Tibial nerve (tissue), 4 donors: ENCODE results near the gene UBE4A. TPM values are rescaled to one million over a fixed set of nuclear protein-coding genes. Genes with fewer than 3 reads are reported as not detected.
"Not testable (repeated sequence)": the region's sequence is repeated elsewhere in the genome, so short reads cannot be mapped to it uniquely, and the experiment has no call there.

Source experiments
- DNase-seq, 2 donors: peaks; one replicate each; pipeline ENCODE4 v3.0.0-alpha.2; 2019; ENCODE audit warnings: low spot score in 2 of 2
- H3K27ac ChIP-seq, 4 donors: fragments of 200-600 bp; sonication (generic) in 3 of 4; one replicate each; pipeline ENCODE4 v1.5.1; 2017 to 2019; ENCODE audit warnings: mild to moderate bottlenecking in 1 of 4
- H3K27me3 ChIP-seq, 2 donors: fragments of 200-600 bp; sonication (generic) in 1 of 2; one replicate each; pipeline versions ENCODE4 v1.5.1 to v1.6.0; 2017 to 2019
- H3K36me3 ChIP-seq, 3 donors: fragments of 200-600 bp; sonication (generic); one replicate each; pipeline ENCODE4 v1.5.1; 2018 to 2019
- H3K4me1 ChIP-seq, 4 donors: fragments of 200-600 bp; sonication (generic) in 3 of 4; one replicate each; pipeline ENCODE4 v1.5.1; 2017 to 2019
- H3K4me3 ChIP-seq, 4 donors: fragments of 200-600 bp; sonication (generic) in 3 of 4; one replicate each; pipeline ENCODE4 v1.5.1; 2017 to 2019; ENCODE audit warnings: mild to moderate bottlenecking in 1 of 4, moderate library complexity in 1 of 4
- H3K9me3 ChIP-seq, 4 donors: fragments of 200-600 bp; sonication (generic) in 3 of 4; one replicate each; pipeline ENCODE4 v1.5.1; 2017 to 2019
- EP300 ChIP-seq, 2 donors: sonication (generic); formaldehyde crosslinking; IDR thresholded peaks; one replicate each; pipeline ENCODE4 v1.6.1; 2017; ENCODE audit warnings: antibody characterized with exemption in 2 of 2, mild to moderate bottlenecking in 1 of 2
- POLR2A ChIP-seq, 2 donors: fragments of 450-650 bp; IDR thresholded peaks; one replicate each; pipeline ENCODE4 v1.6.1; 2017; ENCODE audit warnings: antibody characterized with exemption in 2 of 2, mild to moderate bottlenecking in 2 of 2, moderate library complexity in 2 of 2
- WGBS, 2 donors: methylation state at CpG; one replicate each; pipeline ENCODE4 v1.1.5; 2018; 5-methylcytosine and 5-hydroxymethylcytosine counted together
- total RNA-seq, 4 donors: library from RNA; depleted of rRNA; stranded (reverse); fragments of >200 nt; gene quantifications; one replicate each; pipeline ENCODE4 v1.1.0, GENCODE V29; 2016
- TF ChIP-seq, protein P1 (sequence below), 5 experiments: fragments of 200-600 bp in 3 of 5; fragments of 450-650 bp in 2 of 5; sonication (generic) in 3 of 5; IDR thresholded peaks; one replicate each; pipeline ENCODE4 v1.5.1; 2016 to 2019; ENCODE audit warnings: antibody characterized with exemption in 5 of 5, mild to moderate bottlenecking in 3 of 5, moderate library complexity in 2 of 5

UBE4A gene
- total RNA-seq, 4 donors from 2014 or later, result 38.4 to 48.5 (median 41.4) TPM

DNA sequence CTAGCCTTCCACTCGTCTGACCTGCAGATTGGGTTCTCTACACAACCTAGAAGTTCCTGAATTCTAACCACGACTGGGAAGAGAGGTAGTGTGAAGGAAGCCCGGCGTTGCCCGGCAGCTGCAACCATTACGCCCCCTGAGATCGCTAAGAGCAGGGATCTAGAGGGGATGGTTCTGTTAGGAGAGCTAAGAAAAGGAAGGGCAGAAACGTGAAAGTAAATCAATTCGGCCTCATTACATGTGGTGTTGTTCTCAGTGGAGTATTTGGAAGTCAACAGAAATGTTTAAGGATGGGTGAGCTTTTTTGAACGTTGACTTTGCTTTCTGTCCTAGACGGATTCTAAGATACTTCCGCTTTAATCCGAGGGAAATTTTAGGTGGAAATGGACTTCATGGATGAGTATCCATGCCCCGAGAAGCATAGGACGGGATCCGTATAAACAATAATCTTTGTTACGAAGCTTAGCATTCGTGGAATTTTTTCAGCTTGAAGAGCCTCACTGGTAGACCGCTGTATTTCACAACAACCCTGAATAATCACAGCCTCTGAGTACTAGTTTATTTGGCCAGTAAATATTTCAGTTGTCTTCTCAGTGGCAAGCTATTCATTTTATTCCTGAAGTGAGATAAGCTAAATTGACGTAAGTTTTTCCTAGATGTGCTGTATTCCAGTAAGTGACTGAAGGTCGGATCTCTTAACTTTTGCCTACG lies 42.6 kb downstream of the UBE4A start:
- H3K27ac ChIP-seq, result peak overlapping the region; percentile 61 to 89 (median 83)
- TF ChIP-seq, protein P1, sequence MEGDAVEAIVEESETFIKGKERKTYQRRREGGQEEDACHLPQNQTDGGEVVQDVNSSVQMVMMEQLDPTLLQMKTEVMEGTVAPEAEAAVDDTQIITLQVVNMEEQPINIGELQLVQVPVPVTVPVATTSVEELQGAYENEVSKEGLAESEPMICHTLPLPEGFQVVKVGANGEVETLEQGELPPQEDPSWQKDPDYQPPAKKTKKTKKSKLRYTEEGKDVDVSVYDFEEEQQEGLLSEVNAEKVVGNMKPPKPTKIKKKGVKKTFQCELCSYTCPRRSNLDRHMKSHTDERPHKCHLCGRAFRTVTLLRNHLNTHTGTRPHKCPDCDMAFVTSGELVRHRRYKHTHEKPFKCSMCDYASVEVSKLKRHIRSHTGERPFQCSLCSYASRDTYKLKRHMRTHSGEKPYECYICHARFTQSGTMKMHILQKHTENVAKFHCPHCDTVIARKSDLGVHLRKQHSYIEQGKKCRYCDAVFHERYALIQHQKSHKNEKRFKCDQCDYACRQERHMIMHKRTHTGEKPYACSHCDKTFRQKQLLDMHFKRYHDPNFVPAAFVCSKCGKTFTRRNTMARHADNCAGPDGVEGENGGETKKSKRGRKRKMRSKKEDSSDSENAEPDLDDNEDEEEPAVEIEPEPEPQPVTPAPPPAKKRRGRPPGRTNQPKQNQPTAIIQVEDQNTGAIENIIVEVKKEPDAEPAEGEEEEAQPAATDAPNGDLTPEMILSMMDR (IDR thresholded peaks at IDR 0.05), result no peak
- TF ChIP-seq EP300 (IDR thresholded peaks at IDR 0.05) (no peak), POLR2A (IDR thresholded peaks at IDR 0.05) (no peak)
- H3K27me3 ChIP-seq, result no peaks in the 10 kb centered on the region
- peaks cover 0 to 55% (median 12%) of the 10 kb centered on the region in 4 donors for H3K4me1 ChIP-seq
- 1 to 3% methylated on average over 22 of the region's 22 CpGs for WGBS, 2 donors
- peaks cover 0 to 26% (median 0%) of the 10 kb centered on the region in 3 donors for H3K36me3 ChIP-seq
- peak overlapping the region; percentile 88 to 92 (median 90) for H3K4me3 ChIP-seq
- DNase-seq, result no peak
- H3K9me3 ChIP-seq, result no peaks in the 10 kb centered on the region

DNA sequence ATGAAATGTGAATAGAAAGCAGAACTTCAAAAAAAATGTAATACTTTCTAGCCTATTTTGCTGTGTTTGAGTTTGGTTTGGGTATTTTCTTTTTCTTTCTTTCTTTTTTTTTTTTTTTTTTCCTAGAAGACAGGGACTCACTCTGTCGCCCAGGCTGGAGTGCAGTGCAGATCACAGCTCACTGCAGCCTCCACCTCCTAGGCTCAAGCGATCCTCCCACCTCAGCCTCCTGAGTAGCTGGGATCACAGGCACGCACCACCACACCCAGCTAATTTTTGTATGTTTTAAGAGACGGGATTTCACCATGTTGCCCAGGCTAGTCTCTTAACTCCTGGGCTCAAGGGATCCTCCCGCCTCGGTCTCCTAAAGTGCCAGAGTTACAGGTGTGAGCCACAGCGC lies 43.2 kb downstream of the UBE4A start:
- H3K9me3 ChIP-seq, H3K27me3 ChIP-seq, H3K27ac ChIP-seq, DNase-seq: not testable (repeated sequence)
- H3K36me3 ChIP-seq, result peaks cover 0 to 26% (median 0%) of the 10 kb centered on the region in 3 donors
- peaks cover 0 to 56% (median 12%) of the 10 kb centered on the region in 4 donors for H3K4me1 ChIP-seq
- 83% methylated on average over 7 of the region's 7 CpGs for WGBS, 2 donors
- H3K4me3 ChIP-seq, result peak overlapping the region; percentile 88 to 92 (median 90)

DNA sequence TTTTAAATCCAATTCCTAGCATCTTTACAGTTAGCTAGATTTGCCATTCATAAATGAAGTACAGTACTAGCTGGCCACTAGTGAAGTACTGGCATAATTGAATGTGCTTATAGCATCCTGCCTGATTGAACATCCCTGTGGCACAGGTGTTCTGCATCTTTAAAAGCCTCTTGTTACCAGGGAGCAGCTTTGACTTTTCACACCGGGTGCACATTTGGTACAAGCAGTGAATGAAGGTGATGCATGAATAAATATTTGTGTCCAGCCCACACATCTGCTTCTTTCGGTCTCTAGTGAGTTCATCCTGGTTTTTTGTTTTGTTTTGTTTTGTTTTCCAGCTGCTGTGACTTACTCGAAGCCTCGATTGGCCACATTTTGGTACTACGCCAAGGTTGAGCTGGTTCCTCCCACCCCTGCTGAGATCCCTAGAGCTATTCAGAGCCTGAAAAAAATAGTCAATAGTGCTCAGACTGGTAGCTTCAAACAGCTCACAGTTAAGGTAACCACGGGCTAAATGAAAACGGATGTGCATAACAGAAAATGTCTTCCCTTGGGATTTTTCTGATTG lies 47.3 kb downstream of the UBE4A start:
- no peak for DNase-seq
- H3K27me3 ChIP-seq, result no peaks in the 10 kb centered on the region
- peaks cover 0 to 44% (median 0%) of the 10 kb centered on the region in 3 donors for H3K36me3 ChIP-seq
- H3K4me3 ChIP-seq, result no peak overlapping the region
- no peak overlapping the region for H3K27ac ChIP-seq
- H3K4me1 ChIP-seq, result peaks cover 0 to 48% (median 12%) of the 10 kb centered on the region in 4 donors
- WGBS, 2 donors, result 36 to 47% methylated on average over 7 of the region's 7 CpGs
- TF ChIP-seq, protein P1 (IDR thresholded peaks at IDR 0.05), result no peak
- TF ChIP-seq EP300 (IDR thresholded peaks at IDR 0.05) (no peak), POLR2A (IDR thresholded peaks at IDR 0.05) (no peak)
- no peaks in the 10 kb centered on the region for H3K9me3 ChIP-seq

DNA sequence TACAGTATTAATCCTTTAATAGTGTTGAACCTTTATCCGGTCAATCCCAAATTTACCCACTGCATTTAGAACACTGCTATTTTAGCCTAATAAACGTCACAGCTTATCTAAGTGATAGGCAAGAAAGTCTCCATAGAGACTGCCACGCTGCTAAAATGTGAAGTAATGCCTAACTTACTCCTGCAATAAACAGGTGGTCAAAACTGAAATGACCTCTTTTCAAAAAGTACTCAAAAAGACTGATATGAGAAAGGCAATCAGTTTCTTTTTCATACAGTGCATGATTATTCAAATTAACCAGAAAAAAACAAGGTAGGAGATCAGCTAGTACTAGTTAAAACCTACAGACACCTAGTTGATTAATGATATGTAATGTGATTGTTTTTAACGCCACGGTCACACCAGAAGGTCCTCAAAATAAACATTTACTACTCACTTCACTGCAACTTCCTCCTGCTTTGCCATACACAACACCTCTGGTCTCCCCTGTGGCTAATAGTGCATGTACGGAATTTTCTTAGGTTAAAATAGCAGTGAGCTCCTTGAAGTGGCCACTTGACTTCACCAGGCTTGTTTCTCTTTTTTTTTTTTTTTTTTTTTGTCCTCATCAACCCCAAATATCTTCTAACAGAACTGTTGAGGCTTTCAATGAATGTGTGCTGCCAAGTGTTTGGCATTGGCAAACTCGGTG lies 50.8 kb downstream of the UBE4A start:
- H3K27ac ChIP-seq, result no peak overlapping the region
- H3K27me3 ChIP-seq, result no peaks in the 10 kb centered on the region
- no peak overlapping the region for H3K4me3 ChIP-seq
- peaks cover 0 to 60% (median 0%) of the 10 kb centered on the region in 3 donors for H3K36me3 ChIP-seq
- peaks cover 0 to 17% (median 0%) of the 10 kb centered on the region in 4 donors for H3K4me1 ChIP-seq
- WGBS, 2 donors, result 85 to 87% methylated on average over 7 of the region's 7 CpGs
- H3K9me3 ChIP-seq, result no peaks in the 10 kb centered on the region
- DNase-seq, result no peak
- TF ChIP-seq EP300 (IDR thresholded peaks at IDR 0.05) (no peak), POLR2A (IDR thresholded peaks at IDR 0.05) (no peak)
- TF ChIP-seq, protein P1 (IDR thresholded peaks at IDR 0.05), result no peak

DNA sequence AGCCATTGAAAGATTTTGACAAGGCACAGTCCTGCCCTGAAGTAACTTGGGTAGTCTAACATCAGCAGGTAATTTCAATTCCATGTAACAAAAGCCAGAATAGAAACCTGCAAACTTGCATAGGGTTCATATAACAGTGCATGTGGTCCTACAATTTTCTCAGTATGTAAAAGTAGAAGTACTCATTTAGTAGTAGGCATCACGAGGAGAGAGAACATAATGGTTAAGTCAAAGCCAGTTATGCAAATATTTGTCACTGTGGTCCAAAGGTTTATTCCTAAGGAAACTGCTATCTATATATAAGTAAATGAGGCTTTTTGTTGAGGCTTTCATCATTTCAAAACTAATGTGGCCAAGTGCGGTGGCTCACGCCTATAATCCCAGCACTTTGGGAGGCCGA lies 52.1 kb downstream of the UBE4A start:
- Histone ChIP-seq H3K4me1 (peaks cover 0 to 6% (median 0%) of the 10 kb centered on the region in 4 donors), H3K36me3 (peaks cover 0 to 54% (median 0%) of the 10 kb centered on the region in 3 donors), H3K4me3 (no peak overlapping the region), H3K27me3 (no peaks in the 10 kb centered on the region), H3K9me3 (no peaks in the 10 kb centered on the region), H3K27ac (no peak overlapping the region)
- 87 to 90% methylated on average over 4 of the region's 4 CpGs for WGBS, 2 donors
- no peak for DNase-seq
- no peak for TF ChIP-seq EP300 (IDR thresholded peaks at IDR 0.05)
- TF ChIP-seq, protein P1 (IDR thresholded peaks at IDR 0.05), result no peak
- TF ChIP-seq POLR2A (IDR thresholded peaks at IDR 0.05), result no peak
